Measurements from ENCODE around the gene TANK. TPM values are rescaled to one million over a fixed set of nuclear protein-coding genes. Genes with fewer than 3 reads are reported as not detected.
A peak's percentile ranks its signal among the peaks of the same experiment; 100 is the strongest.

TANK gene
- total and polyA plus RNA-seq, 3 experiments from 2014 or later: 70.8 to 81.7 (median 75.5) TPM

DNA sequence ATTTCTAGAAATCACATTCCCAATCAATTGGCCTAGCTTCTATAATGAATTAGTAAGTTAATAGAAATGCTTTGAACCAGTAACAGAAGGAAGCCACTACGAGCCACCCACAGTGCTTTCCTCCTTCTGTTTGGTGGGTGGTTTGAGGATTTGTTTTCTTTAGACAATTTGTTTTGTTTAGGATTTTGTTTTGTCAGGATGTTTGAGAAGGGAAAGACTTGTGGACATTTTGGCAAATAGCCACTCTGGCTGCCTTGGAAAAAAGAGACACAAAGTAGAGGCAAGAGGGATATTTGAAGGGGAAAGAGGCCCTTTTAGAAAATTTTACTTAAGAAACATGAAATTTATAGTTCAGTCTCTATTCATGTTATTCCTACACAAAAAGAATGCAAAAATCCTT is 47.7 kb downstream of the TANK start:
- ChIA-PET CTCF (no interaction called here), POLR2A (no interaction called here)
- Histone ChIP-seq H3K9me3 (ENCODE audit: low read length) (no peaks in the 10 kb centered on the region), H3K27ac (ENCODE audit: low read depth, low read length) (no peak overlapping the region), H3K4me3 (ENCODE audit: low read length) (no peak overlapping the region), H3K4me1 (ENCODE audit: insufficient read depth, low read length) (no peaks in the 10 kb centered on the region), H3K36me3 (ENCODE audit: insufficient read depth, low read length) (no peaks in the 10 kb centered on the region), H3K27me3 (ENCODE audit: insufficient read depth, low read length, poor library complexity, severe bottlenecking) (no peaks in the 10 kb centered on the region)
- Mint-ChIP-seq H3K9me3 (no peaks in the 10 kb centered on the region), H3K27ac (peak overlapping the region in 2 of 8 donors; percentile 26 to 87), H3K27me3 (no peaks in the 10 kb centered on the region), H3K4me3 (no peak overlapping the region), H3K4me1 (peaks cover 8 to 22% (median 11%) of the 10 kb centered on the region in 3 donors), H3K36me3 (peaks cover 3 to 69% (median 13%) of the 10 kb centered on the region in 3 donors)
- DNase-seq: no peak

DNA sequence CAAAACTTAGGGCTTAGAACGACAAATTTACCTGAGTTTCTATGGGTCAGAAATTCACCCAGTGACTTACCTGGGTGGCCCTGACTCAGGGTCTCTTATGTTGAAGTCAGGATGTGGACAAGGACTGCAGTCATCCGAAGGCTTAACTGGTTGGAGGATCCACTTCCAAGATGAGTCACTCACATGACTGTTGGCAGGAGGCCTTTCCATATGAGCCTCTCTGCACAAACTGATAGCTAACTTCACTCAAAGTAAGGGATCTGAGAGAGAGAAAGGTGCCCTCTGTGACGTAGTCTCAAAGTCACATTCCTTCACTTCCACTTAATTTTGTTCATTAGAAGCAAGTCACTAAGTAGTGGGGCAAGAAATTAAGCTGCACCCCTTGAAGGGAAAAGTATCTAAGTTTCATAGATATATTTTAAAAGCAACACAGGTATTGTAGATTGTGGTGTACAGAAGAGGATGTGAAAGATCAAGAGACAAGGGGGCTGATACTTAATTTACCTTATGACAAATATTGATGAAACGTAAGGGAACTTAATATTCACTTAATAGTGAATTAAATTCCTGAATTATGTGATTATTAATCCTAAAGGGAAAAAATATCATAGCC is 48.4 kb downstream of the TANK start:
- H3K36me3 Mint-ChIP-seq: peaks cover 3 to 70% (median 12%) of the 10 kb centered on the region in 3 donors

DNA sequence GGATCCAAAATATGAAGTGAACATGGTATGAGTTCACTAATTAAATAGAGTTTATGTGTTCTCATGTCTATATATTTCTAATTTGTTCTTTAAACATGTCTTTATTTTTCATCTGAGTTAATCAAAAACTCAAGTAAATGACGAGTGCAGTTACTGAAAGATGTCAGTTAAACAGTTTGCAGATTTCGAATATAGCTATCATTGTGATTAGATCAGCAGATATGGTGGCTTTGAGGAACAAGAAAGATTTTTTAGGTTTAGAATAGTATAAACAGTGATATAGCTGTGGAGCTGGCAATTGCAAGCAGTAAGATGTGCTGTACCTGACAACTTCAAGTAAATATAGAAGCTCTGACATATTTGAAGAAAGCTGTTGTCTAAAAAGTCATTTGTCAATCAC is 49.7 kb downstream of the TANK start:
- H3K4me3 ChIP-seq (ENCODE audit: low read length): no peak overlapping the region
- H3K27ac ChIP-seq (ENCODE audit: low read depth, low read length): no peak overlapping the region
- Mint-ChIP-seq H3K4me1 (peaks cover 10 to 24% (median 12%) of the 10 kb centered on the region in 3 donors), H3K4me3 (no peak overlapping the region), H3K27me3 (no peaks in the 10 kb centered on the region), H3K36me3 (peaks cover 0 to 69% (median 12%) of the 10 kb centered on the region in 3 donors), H3K9me3 (no peaks in the 10 kb centered on the region), H3K27ac (peak overlapping the region in 2 of 8 donors; percentile 3 to 17)
- no peaks in the 10 kb centered on the region for H3K36me3 ChIP-seq (ENCODE audit: insufficient read depth, low read length)
- CTCF ChIA-PET: interaction anchor here (1.5 kb wide), 1 partner anchor 13 kb away, joined by 4 read pairs; no protein-coding TSS in a partner anchor
- no peaks in the 10 kb centered on the region for H3K9me3 ChIP-seq (ENCODE audit: low read length)
- no peak for DNase-seq
- POLR2A ChIA-PET: no interaction called here
- no peaks in the 10 kb centered on the region for H3K27me3 ChIP-seq (ENCODE audit: insufficient read depth, low read length, poor library complexity, severe bottlenecking)
- no peaks in the 10 kb centered on the region for H3K4me1 ChIP-seq (ENCODE audit: insufficient read depth, low read length)

More for the DNA sequence above, 48.4 kb downstream of the TANK start:
- no peaks in the 10 kb centered on the region for H3K9me3 ChIP-seq (ENCODE audit: low read length)
- ChIA-PET CTCF (no interaction called here), POLR2A (no interaction called here)
- H3K27ac ChIP-seq (ENCODE audit: low read depth, low read length): no peak overlapping the region
- H3K4me1 ChIP-seq (ENCODE audit: insufficient read depth, low read length): no peaks in the 10 kb centered on the region
- Mint-ChIP-seq H3K4me3 (no peak overlapping the region), H3K4me1 (peaks cover 7 to 19% (median 8%) of the 10 kb centered on the region in 3 donors), H3K27ac (no peak overlapping the region), H3K27me3 (no peaks in the 10 kb centered on the region), H3K9me3 (no peaks in the 10 kb centered on the region)
- no peak overlapping the region for H3K4me3 ChIP-seq (ENCODE audit: low read length)
- DNase-seq: no peak
- H3K36me3 ChIP-seq (ENCODE audit: insufficient read depth, low read length): no peaks in the 10 kb centered on the region
- H3K27me3 ChIP-seq (ENCODE audit: insufficient read depth, low read length, poor library complexity, severe bottlenecking): no peaks in the 10 kb centered on the region

DNA sequence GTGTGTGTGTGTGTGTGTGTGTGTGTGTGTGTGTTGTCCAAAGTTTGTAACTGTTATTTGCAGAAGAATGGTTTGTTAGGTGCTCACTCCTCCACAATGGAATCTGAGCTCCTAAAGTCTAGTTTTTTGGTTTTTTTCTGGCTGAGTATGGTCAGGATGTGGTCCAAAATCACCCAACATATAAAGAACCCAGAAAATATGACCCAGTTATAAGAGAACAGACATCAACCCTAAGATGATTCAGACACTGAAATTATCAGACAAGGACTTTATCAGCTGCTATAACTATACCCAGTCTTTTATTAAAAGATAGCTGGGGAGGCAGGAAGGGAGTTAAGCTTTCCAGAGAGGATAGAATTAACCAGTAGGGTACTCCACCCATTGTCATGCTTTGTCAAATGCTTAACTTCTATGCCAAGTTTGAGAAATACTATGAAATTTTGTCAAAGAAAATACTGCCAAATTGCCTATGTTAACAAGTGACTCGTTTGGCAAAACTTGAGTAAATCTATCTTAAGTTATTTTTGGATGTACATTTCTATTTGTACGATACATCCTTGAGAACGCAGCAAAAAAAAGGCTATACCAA is 57.5 kb downstream of the TANK start:
- no peak for DNase-seq
- Mint-ChIP-seq H3K27me3 (no peaks in the 10 kb centered on the region), H3K9me3 (no peaks in the 10 kb centered on the region), H3K27ac (peak overlapping the region; percentile 13 to 71 (median 50)), H3K4me1 (peaks cover 31 to 50% (median 42%) of the 10 kb centered on the region in 3 donors), H3K4me3 (peak overlapping the region in 2 of 7 donors; percentile 15 to 23), H3K36me3 (peaks cover 0 to 55% (median 6%) of the 10 kb centered on the region in 3 donors)
- Histone ChIP-seq H3K36me3 (ENCODE audit: insufficient read depth, low read length) (no peaks in the 10 kb centered on the region), H3K4me1 (ENCODE audit: insufficient read depth, low read length) (peaks cover 9% of the 10 kb centered on the region), H3K27me3 (ENCODE audit: insufficient read depth, low read length, poor library complexity, severe bottlenecking) (no peaks in the 10 kb centered on the region), H3K9me3 (ENCODE audit: low read length) (no peaks in the 10 kb centered on the region), H3K27ac (ENCODE audit: low read depth, low read length) (no peak overlapping the region), H3K4me3 (ENCODE audit: low read length) (no peak overlapping the region)
- ChIA-PET CTCF (interaction anchor here (0.6 to 0.7 kb wide), 2 partner anchors 11 to 16 kb away, joined by 3 read pairs; no protein-coding TSS in a partner anchor), POLR2A (no interaction called here)

DNA sequence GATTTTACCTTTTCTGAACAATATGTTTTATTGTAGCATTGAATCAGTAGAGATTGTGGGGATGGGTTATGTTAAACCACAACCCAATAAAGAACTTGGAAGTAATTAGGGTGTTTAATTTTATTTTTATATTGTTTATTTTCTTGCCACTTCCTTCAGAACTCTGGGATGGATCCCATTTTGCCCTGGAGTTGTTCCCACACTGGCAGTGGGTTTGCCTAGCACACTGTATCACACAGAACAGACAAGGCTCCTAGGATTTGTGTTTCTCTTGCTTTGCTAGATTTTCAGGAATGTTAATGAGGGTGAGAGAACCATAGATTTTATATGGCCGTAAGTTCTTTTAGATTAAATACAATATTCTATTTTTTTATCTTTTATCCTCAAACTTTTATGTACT is 59.0 kb downstream of the TANK start:
- Mint-ChIP-seq H3K9me3 (no peaks in the 10 kb centered on the region), H3K27ac (peak overlapping the region in 2 of 8 donors; percentile 1 to 52), H3K36me3 (peaks cover 0 to 46% (median 6%) of the 10 kb centered on the region in 3 donors), H3K4me1 (peaks cover 31 to 52% (median 47%) of the 10 kb centered on the region in 3 donors), H3K4me3 (no peak overlapping the region), H3K27me3 (no peaks in the 10 kb centered on the region)
- peaks cover 9% of the 10 kb centered on the region for H3K4me1 ChIP-seq (ENCODE audit: insufficient read depth, low read length)
- H3K27ac ChIP-seq (ENCODE audit: low read depth, low read length): no peak overlapping the region
- POLR2A ChIA-PET: no interaction called here
- H3K36me3 ChIP-seq (ENCODE audit: insufficient read depth, low read length): no peaks in the 10 kb centered on the region
- no peak for DNase-seq
- CTCF ChIA-PET: no interaction called here
- H3K27me3 ChIP-seq (ENCODE audit: insufficient read depth, low read length, poor library complexity, severe bottlenecking): no peaks in the 10 kb centered on the region
- no peaks in the 10 kb centered on the region for H3K9me3 ChIP-seq (ENCODE audit: low read length)
- H3K4me3 ChIP-seq (ENCODE audit: low read length): no peak overlapping the region

DNA sequence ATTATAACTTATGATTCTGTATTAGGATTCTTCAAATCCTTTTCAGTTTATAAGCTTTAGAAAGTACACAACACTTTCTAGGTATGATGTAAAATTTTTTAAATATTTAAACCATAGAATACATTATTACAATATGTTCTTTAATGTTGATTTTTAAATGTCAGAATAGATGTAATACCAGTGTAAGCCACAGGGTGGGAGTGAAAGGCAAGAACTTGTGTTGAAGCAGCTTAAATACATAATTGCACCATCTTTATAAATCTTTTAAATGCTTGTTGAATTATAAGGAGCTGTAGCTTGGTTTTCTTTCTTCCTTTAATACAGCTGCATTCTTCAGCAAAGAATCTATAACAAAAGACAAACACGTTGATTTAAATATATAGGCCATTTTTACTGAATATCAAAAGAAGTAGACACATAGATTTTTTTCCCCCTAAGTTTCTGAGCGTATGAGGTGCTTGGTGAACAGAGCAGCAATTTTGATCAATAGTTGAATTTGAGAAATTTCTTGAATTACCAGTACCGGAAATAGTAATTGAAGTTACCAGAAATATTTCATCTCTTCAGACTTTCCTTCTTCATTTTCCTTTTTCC is 63.0 kb downstream of the TANK start:
- H3K4me3 ChIP-seq (ENCODE audit: low read length): no peak overlapping the region
- POLR2A ChIA-PET: no interaction called here
- Mint-ChIP-seq H3K9me3 (no peaks in the 10 kb centered on the region), H3K27me3 (no peaks in the 10 kb centered on the region), H3K4me1 (peaks cover 3 to 18% (median 13%) of the 10 kb centered on the region in 3 donors), H3K27ac (no peak overlapping the region), H3K4me3 (no peak overlapping the region), H3K36me3 (peaks cover 0 to 54% (median 7%) of the 10 kb centered on the region in 3 donors)
- H3K36me3 ChIP-seq (ENCODE audit: insufficient read depth, low read length): peaks cover 9% of the 10 kb centered on the region
- H3K4me1 ChIP-seq (ENCODE audit: insufficient read depth, low read length): no peaks in the 10 kb centered on the region
- no peaks in the 10 kb centered on the region for H3K27me3 ChIP-seq (ENCODE audit: insufficient read depth, low read length, poor library complexity, severe bottlenecking)
- DNase-seq: peak in 2 of 5 donors; percentile 41 to 48
- CTCF ChIA-PET: interaction anchor here (0.6 to 3.5 kb wide), 15 partner anchors 9 to 85 kb away, joined by 3 to 18 read pairs (median 5); no protein-coding TSS in a partner anchor
- no peak overlapping the region for H3K27ac ChIP-seq (ENCODE audit: low read depth, low read length)
- no peaks in the 10 kb centered on the region for H3K9me3 ChIP-seq (ENCODE audit: low read length)

DNA sequence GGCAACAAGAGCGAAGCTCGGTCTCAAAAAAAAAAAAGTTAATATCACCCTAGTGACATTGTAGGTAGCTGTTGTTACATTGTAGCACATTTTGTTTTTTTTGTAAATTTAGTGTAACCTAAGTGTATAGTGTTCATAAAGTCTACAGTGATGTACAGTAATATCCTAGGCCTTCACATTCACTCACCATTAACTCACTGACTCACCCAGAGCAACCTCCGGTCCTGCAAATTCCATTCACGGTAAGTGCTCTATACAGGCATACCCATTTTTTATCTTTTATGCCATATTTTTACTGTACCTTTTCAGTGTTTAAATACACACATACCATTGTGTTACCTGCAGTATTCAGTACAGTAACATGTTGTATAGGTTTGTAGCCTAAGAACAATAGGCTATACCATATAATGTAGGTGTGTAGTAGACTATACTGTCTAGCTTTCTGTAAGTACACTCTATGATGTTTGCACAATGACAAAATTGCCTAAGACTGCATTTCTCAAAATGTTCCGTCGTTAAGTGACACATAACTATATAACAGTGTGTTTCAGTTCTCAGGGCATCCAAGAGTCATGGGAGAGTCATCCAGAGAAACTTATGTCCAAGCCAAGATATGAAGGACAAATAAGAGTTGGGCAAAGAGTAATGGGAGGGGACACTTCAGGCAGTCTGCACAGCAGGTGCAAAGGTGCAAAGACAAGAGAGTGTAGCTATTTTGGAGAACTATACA is 68.4 kb downstream of the TANK start:
- peaks cover 2 to 15% (median 13%) of the 10 kb centered on the region in 3 donors for H3K4me1 Mint-ChIP-seq
- no peaks in the 10 kb centered on the region for H3K9me3 Mint-ChIP-seq
- H3K27me3 Mint-ChIP-seq: no peaks in the 10 kb centered on the region
- no peak for DNase-seq
- Histone ChIP-seq H3K27ac (ENCODE audit: low read depth, low read length) (no peak overlapping the region), H3K9me3 (ENCODE audit: low read length) (no peaks in the 10 kb centered on the region), H3K4me1 (ENCODE audit: insufficient read depth, low read length) (no peaks in the 10 kb centered on the region), H3K4me3 (ENCODE audit: low read length) (no peak overlapping the region), H3K36me3 (ENCODE audit: insufficient read depth, low read length) (peaks cover 24% of the 10 kb centered on the region), H3K27me3 (ENCODE audit: insufficient read depth, low read length, poor library complexity, severe bottlenecking) (no peaks in the 10 kb centered on the region)
- H3K27ac Mint-ChIP-seq: no peak overlapping the region
- peaks cover 5 to 63% (median 15%) of the 10 kb centered on the region in 3 donors for H3K36me3 Mint-ChIP-seq
- POLR2A ChIA-PET: no interaction called here
- H3K4me3 Mint-ChIP-seq: no peak overlapping the region
- CTCF ChIA-PET: interaction anchor here (1.0 to 1.3 kb wide), 2 partner anchors 11 to 42 kb away, joined by 3 to 4 read pairs; no protein-coding TSS in a partner anchor

All from CD8-positive, alpha-beta memory T cell (primary cell).